ENCODE measurements around the gene DCLK3.

DNA sequence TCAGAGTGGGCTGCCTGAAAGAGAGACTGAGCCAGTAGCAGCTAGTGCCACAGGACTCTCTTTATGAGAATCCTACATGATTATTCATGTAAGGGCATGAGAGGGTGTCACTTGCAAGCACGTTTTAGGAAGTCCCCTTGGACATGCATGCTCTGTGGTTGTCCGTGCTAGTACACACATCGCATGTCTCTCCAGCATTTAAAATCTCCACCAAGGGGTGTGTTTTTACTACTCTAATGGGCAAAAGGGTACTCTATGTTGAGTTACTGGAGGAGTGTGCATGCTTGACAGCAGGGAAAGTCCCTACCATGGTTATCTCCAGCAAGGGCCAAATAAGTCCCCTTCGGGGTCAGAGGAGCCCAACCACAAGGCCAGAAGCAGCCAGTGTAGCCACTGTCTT lies 70.7 kb downstream of the DCLK3 start:
- TF ChIP-seq POLR2AphosphoS5 (IDR thresholded peaks at IDR 0.05; ENCODE audit: low read depth, low read length) (no peak), TAF1 (IDR thresholded peaks at IDR 0.05; ENCODE audit: low read depth, low read length) (no peak)

All from GM12891 (cell line).